GM21529 (cell line): ENCODE measurements around the gene GAL3ST2.
"Not testable (repeated sequence)": the region's sequence is repeated elsewhere in the genome, so short reads cannot be mapped to it uniquely, and the experiment has no call there.

ENCODE experiments used
- ATAC-seq: cut with Tn5 transposase; IDR thresholded peaks from one replicate; pipeline ENCODE4 v1.9.1; 2021; ENCODE audit not compliant: unreplicated experiment

Gene GAL3ST2

GRCh38 chr2:241817821-241818215 lies 41.2 kb downstream of the GAL3ST2 start:
- ATAC-seq = not testable (repeated sequence)

GRCh38 chr2:241818229-241818942 lies 41.8 kb downstream of the GAL3ST2 start:
- ATAC-seq = no peak

- no peak for ATAC-seq
Measured at GRCh38 chr2:241818943-241819270, 42.3 kb downstream of the GAL3ST2 start.

- not testable (repeated sequence) for ATAC-seq
Measured at GRCh38 chr2:241819947-241820624, 43.5 kb downstream of the GAL3ST2 start.

GRCh38 chr2:241820625-241821384 lies 44.2 kb downstream of the GAL3ST2 start:
- ATAC-seq = no peak

- ATAC-seq = no peak
Measured at GRCh38 chr2:241821460-241822263, 45.0 kb downstream of the GAL3ST2 start.

GRCh38 chr2:241822264-241822623 lies 45.6 kb downstream of the GAL3ST2 start:
- no peak for ATAC-seq

- not testable (repeated sequence) for ATAC-seq
Measured at GRCh38 chr2:241823531-241824437, 47.2 kb downstream of the GAL3ST2 start.

GRCh38 chr2:241827394-241827793 lies 50.8 kb downstream of the GAL3ST2 start:
- no peak for ATAC-seq

GRCh38 chr2:241833101-241833663 lies 56.6 kb downstream of the GAL3ST2 start:
- ATAC-seq = no peak

GRCh38 chr2:241833756-241834526 lies 57.3 kb downstream of the GAL3ST2 start:
- not testable (repeated sequence) for ATAC-seq

- ATAC-seq = no peak
Measured at GRCh38 chr2:241834527-241835210, 58.0 kb downstream of the GAL3ST2 start.

- no peak for ATAC-seq
Measured at GRCh38 chr2:241835611-241836010, 59.0 kb downstream of the GAL3ST2 start.

- no peak for ATAC-seq
Measured at GRCh38 chr2:241836292-241836691, 59.7 kb downstream of the GAL3ST2 start.

GRCh38 chr2:241837197-241837965 lies 60.8 kb downstream of the GAL3ST2 start:
- ATAC-seq = no peak

- ATAC-seq = no peak
Measured at GRCh38 chr2:241841181-241842066, 64.8 kb downstream of the GAL3ST2 start.

- ATAC-seq = no peak
Measured at GRCh38 chr2:241842067-241842415, 65.4 kb downstream of the GAL3ST2 start.
